Hippocampal formation (tissue), 2 donors: ENCODE data around the gene FAF2.
"Not testable (repeated sequence)": the region's sequence is repeated elsewhere in the genome, so short reads cannot be mapped to it uniquely, and the experiment has no call there.

ENCODE experiments used
- DNase-seq, 2 donors: peaks; one replicate each; lab custom pipeline; 2025; lab: John Stamatoyannopoulos, UW

The FAF2 gene

DNA sequence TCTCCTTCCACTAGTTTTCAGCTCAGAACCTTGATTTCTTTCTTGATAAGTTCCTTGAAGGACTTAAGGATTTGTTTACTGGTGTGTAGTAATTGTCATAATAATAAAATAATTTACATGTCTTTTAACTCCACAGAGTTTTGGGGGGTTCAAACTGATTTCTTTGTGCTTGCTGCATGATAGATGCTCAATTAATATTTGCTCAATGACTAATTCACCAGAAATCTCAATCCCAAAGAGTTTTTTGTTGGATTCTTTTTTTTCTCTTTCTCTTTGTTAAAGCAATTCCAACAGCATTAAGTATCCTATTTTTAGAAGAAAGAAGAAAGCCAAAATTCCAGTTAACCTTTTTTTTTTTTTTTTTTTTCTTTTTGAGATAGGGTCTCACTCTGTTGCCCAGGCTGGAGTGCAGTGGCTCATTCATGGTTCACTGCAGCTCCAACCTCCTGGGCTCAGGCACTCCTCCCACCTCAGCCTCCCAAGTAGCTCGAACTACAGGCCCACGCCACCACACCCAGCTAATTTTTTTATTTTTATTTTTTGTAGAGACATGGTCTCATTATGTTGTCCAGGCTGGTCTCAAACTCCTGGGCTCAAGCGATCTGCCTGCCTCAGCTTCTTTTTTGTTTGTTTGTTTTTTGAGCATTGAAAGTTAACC is 10.8 kb downstream of the FAF2 start:
- DNase-seq, result no peak

DNA sequence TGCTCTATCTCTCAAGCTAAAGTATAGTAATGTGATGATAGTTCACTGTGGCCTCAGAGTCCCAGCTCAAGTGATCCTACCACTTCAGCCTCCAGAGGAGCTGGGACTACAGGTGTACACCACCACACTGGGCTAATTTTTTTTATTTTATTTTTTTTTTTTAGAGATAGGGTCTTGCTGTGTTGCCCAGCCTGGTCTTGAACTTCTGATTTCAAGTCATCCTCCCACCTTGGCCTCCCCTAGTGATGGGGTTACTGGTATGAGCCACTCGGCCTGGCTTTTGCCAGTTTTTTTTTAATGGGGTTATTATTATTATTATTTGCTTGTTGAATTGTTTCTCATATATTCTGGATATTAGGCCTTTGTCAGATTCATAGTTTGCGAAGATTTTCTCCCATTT is 13.2 kb downstream of the FAF2 start:
- no peak for DNase-seq

DNA sequence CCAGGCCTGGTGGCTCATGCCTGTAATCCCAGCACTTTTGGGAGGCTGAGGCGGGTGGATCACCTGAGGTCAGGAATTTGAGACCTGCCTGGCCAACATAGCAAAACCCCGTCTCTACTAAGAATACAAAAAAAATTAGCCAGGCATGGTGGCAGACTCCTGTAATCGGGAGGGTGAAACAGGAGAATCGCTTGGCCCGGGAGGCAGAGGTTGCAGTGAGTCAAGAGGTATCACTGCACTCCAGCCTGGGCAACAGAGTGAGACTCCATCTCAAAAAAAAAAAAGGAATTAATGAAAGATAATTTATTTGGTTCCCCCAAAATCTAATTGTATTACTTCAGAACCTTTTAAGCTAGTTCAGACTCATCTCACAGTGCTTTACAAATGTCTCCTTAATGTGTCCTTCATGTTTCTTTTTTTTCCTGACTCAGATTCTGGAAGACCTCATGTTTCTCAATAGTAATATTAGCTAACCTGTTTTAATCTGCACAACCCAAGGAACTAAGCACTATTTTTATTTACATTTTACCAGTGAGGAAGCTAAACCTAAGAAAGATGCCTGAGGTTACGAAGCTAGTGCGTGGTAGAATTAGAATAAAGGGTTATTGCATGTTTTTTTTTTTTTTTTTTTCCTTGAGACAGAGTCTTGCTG is 15.1 kb downstream of the FAF2 start:
- no peak for DNase-seq

DNA sequence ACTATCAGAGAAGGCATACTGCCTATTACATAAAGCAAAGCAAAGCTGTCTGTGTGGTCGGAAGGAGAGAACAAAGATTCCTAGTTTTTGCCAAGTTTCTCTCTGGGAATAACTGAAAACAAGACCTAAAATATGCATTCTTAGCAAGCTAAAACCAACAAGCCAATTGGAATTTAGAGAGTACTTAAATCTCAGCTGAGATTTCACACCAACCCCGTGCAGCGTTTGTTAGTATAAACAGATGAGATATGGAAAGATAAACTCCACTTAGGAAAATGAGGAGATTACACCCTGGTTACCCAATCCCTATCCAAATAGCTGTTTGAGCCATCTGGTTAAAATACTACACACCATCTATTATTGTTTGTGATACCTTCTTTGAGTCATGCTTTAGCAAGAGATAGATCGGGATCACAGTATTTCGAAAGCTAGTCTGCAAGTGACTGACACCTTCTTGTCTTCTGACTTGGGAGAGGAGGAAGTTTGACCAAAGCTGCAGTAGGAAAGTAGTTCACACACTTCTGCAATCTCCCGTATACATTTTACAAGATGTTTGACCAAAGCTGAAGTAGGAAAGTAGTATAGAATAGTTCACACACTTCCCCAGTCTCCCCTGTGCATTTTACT is 18.2 kb downstream of the FAF2 start:
- peak in 1 of 2 donors; percentile 6 for DNase-seq

GRCh38 chr5:176469296-176469695 is 21.1 kb downstream of the FAF2 start:
- no peak for DNase-seq

GRCh38 chr5:176470539-176470938 is 22.4 kb downstream of the FAF2 start:
- no peak for DNase-seq

GRCh38 chr5:176471098-176471497 is 22.9 kb downstream of the FAF2 start:
- DNase-seq, result no peak

DNA sequence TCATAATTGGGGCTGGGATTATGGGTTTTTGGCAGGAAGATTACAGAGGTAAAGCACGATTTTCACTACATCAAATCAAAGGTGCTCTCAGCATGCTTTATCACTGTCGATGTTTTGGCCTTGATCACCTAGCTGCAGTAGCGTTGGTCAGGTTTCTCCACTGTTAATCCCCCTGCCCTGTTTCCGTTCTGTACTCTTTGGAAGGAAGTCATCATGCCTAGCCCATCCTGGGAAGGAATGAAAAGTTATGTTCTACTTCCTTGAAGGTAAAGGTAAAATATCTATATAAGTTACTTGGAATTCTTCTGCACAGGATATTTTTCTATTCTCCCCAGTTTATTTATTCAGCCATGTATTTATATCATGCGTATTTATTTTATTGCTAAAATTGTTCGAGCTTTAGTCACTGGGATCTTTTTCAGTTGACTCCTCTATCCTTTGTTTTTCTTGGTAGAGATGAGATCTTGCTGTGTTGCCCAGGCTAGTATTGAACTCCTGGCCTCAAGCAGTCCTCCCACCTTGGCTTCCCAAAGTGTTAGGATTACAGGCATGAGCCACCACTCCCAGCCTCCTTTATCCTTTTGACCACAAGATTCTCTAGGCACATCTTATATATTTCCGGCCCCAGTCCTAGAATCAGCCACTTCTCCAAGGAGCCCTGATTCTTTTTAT is 25.3 kb downstream of the FAF2 start:
- DNase-seq, result no peak

DNA sequence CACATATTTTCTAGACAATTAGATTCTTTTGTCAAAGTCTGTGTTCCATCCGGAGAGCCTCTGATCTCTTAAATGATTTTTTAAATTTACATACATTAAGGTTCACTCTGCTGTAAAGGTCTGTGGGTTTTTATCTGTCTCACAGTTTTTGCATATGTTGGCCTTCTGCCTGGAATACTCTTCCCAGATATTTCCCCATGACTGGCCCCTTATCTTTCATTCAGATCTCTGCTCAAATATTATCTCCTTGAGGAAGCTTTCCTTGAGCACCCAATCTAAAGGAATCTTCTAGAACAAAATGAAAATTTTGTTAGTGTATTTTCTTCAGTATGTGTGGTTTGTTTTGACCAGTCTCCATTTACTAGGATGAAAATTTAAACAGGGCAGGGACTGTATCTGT is 26.3 kb downstream of the FAF2 start:
- DNase-seq, result no peak

DNA sequence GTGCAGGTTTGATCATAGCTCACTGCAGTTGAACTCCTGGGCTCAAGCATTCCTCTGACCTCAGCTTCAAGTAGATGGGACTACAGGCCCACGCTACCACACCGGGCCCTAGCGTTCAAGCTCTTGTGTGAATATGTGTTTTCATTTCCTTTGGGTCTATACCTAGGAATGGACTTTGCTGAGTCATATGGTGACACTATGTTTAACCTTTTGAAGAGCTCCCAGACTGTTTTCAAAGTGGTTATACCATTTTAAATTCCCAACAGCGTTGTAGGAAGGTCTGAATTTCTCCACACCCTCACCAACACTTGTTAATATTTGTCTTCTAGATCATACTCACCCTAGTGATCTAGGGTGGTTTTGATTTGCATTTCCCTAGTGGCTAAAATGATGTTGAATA is 33.5 kb downstream of the FAF2 start:
- no peak for DNase-seq

GRCh38 chr5:176485176-176485575 is 37.0 kb downstream of the FAF2 start:
- DNase-seq, result no peak

GRCh38 chr5:176486189-176486757 is 38.1 kb downstream of the FAF2 start:
- DNase-seq, result no peak

DNA sequence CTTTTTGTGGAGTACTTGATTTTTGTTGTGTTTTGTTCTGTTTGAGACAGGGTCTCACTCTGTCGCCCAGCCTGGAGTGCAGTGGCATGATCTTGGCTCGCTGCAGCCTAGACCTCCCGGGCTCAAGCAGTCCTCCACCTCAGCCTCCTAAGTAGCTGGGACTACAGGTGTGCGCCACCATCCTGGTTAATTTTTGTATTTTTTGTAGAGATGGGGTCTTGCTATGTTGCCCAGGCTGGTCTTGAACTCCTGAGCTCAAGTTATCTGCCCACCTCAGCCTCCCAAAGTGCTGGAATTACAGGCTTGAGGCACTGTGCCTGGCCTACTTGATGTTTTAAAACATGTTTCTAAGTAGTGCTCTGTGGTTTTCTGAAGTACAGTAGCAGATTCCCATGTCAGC is 39.0 kb downstream of the FAF2 start:
- DNase-seq, result not testable (repeated sequence)

GRCh38 chr5:176489077-176489476 is 40.9 kb downstream of the FAF2 start:
- no peak for DNase-seq

DNA sequence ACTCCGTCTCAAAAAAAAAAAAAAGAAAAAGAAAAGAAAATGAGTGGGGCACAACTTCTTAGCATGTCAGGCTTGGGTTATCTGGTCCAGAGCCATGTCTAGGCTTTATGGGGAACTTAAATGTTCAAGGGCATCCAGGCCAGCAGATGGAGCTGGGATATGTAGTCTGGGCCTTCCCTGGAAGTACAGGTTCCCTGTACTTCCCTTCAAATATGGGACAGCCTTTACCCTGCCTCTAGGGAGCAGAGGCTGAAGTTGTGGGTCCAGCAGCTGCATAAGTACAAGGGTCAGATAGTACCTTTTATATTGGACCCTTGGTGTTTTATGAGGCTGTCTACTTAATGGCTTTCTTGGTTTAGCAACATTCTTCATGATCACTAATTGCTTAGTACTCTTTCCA is 42.1 kb downstream of the FAF2 start:
- DNase-seq, result no peak

GRCh38 chr5:176491101-176491502 is 42.9 kb downstream of the FAF2 start:
- no peak for DNase-seq

DNA sequence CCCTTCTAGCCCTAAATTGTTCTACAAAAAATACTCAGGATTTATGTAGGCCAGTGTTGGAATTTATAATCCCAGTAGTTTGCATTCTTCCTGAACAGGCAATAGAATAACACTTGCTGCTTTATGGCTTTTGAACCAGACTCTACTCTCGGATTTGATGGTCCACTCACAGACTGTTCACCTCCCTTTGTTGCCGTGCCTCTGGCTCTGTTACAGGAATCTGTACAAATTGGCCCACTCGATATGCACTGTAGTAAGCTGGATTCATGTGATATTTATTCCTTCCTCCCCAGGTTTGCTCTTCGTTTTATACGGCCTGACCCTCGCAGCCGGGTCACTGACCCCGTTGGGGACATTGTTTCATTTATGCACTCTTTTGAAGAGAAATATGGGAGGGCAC is 43.7 kb downstream of the FAF2 start:
- no peak for DNase-seq

DNA sequence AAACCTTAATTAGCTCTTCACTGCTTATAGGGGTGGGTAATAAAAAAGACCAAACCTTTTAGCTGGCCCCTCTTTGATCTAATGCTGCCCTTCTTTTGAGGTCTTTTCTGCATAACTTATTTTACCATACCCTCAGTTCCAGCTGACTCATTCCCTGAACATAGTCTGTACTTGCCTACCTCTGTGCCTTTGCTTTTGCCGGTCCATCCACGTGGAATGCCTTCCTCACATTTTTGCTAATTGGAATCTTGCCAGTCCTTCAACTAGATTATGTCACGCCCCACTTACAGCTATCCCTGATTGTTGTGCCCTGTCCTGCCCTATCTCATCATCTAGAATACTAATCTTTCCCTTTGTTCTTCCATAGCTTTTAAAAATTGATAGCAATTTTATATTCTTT is 44.2 kb downstream of the FAF2 start:
- DNase-seq, result no peak

DNA sequence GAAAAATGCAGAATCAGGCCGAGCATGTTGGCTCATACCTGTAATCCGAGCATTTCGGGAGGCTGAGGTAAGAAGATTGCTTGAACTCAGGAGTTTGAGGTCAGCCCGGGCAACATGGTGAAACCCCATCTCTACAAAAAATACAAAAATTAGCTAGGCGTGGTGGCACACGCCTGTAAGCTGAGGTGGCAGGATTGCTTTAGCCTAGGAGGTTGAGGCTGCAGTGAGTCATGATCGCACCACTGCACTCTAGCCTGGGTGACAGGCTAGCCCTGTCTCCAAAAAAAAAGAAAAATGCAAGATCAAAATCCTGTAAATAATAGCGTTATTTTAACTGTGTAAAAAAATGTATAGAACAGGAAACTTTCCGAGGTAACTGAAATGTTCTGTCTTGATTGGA is 49.7 kb downstream of the FAF2 start:
- no peak for DNase-seq

DNA sequence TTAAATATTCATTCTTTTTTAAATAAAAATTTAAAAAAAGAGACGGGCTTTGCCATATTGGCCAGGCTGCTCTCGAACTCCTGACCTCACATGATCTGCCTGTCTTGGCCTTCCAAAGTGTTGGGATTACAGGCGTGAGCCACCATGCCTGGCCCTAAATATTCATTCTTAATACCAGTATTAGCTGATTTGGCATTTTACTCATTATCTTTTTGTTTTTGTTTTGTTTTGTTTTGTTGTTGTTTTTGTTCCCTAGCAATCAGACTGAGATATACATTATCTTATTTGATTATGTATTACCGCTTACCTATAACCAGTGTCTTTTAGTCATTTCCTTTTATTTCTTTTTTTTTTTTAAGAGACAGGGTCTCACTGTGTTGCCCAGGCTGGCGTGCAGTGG is 51.1 kb downstream of the FAF2 start:
- no peak for DNase-seq

DNA sequence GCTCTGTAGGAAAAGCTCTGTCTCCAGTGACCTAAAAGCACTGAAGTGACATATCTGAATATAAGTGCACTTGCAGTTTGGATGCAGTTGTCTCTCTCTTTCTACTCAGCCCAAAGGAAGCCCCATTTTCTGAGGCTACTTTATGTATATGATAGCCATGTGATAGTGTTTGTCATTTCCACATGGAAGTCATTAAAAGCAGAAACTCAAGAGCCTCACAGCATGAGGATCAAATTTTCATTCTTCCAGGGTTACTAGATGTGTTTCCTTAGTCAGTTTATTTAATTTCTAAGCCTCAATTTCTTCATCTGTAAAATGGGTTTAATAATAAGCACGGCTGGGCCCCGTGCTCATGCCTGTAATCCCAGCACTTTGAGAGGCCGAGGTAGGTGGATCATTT is 52.3 kb downstream of the FAF2 start:
- no peak for DNase-seq

DNA sequence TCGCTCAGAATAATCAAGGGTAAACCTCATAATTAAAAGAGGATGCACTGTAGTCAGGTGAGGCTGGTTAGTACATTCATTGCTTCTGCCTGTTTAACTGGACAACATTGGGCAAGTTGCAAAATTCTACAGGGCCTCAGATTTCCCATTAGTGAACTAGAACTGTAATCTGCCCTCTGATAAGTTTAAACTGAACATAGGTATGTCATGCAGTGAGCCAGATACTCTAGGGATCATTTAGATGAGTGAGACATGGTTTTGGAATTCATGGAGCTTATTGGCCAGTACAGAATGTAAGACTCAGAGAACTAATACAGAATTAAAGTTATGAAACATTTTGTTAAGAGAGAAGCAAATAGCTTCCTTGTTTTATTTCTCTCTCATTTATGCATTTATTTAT is 53.1 kb downstream of the FAF2 start:
- no peak for DNase-seq

DNA sequence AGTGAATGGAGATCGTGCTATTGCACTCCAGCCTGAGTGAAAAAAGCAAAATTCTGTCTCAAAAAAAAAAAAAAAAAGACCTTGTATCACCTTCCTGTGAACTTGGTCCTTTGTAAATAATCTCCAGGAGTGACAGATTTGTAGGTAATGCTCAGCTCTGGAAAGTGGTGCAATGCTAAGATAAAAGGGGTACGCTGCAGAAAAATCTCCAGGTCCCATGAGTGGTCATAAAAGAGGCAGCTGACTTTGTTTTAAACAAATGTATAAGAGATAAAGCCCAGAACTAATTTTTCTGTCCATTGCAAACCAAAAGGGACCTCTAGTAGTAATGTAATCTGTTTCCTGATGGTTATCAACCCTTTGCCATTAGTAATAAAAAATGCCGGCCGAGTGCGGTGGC is 55.3 kb downstream of the FAF2 start:
- DNase-seq, result no peak
